NCI-H82 treated with DMSO at 0.1 percent for 48 hours (cell line): ENCODE measurements around the gene PPP2R2D.

Experiments used
- DNase-seq: peaks from one replicate; lab custom pipeline; 2025; ENCODE audit not compliant: unreplicated experiment; lab: John Stamatoyannopoulos, UW

Gene PPP2R2D

DNA sequence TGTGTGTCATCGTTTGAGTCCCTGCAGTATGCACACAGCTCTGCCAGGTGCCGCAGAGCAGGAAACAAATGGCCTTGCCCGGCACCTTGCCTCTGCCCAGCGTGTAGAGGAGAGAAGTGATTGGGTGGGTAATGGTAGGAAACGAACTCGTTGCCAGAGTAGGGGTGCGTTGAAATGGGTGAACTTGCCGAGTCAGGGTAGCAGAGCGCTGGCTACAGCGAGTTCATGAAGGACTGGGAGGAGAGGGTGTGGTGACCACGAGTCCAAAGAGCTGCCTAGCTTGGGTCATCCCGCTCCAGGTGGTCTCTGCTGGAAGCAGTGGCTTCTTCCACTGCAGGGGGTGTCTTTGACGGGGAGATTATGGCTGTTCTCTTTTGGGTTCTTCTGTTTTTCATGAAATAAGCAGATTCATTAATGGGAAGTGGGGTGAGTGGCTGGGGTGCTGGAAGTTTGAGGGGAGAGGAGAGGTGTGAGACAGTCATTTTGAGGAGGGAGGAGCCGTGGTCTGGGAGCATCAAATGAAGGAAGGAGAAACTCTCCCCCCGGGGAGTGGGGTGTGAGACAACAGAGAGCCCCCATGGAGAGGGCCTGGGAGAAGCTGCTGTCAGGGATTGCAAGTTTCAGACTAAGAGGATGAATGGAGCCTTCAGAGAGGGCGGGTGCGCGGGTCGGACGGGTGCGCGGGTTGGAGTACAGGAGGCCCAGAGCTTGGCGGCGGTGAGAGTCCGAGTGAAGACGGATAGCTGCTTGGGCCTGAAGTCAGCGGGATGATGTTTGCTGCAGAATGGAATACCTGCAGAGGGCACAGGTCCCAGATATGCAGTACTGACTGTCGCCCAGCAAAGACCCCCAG, 26.2 kb downstream of the PPP2R2D start:
- no peak for DNase-seq

DNA sequence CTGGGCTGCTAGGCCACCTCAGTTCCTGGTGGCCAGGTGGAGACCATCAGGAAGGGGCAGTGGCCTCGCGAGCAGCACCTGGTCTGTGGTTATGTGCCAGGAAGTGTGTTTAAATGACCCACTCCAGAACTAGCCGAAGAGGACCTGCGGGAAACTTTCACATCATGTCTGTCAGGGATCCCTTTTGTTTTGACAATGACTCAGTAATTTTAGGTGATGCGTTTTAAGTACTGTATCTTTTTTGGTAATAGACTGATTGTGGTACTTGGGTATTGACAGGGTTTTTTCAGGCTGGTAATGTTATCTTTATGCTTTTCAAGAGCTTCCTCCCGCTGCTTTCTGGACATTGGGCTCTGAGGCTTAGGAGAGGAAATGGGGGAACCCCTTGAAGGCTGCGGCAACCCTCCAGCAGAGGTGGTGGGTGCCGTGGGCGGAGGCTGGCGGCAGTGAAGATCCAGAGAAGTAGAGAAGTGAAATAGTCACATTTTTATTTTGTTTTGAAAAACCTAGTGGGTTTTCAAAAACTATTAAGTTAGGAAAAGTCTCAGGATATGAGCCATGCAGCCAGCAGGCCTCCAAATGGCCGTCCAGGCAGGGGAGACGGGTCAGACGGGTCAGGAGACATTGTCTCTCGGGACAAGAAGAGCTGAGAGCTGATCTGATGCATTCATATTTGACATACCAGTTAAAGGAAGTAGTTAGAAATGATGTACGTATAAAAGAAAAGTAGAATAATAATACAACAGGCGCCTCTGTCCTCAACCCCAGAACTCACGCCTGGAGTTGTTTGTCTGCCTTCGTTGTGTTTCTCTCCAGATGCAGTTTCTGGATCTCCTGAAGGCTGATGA, 27.7 kb downstream of the PPP2R2D start:
- DNase-seq: no peak

DNA sequence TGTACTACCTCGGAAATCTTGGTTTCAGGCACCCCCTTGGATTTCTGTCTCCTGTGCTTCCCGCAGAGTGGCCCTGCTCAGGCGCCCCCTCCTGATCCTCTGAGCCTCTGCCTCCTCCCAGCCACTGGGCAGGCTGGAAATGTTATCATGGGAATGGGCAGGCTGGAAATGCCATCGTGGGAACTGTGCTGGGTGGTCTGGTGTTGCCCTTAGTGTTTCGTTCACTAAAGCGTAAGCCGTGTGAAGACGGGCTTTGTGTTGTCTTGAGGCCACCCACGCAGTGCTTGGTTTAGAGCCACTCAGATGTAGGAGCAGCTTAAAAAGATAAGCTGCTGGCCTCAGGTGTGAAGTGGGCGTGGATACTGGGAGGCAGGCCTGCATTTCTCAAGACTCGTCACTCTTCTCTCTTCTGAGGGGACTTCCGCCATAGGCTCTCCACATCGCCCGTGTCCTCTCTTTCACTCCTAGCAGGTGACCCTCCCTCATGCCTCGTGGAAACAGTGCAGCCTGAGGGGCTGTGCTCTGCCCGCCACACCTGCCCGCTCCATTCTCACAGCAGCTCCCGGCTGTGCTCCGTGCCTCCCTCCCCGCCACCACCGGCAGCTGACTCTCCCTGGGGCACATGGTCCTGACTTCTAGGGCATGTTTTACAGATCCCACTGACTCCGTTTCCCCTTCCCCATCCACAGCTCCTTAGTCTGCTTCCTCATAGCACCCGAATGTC, 28.5 kb downstream of the PPP2R2D start:
- no peak for DNase-seq

DNA sequence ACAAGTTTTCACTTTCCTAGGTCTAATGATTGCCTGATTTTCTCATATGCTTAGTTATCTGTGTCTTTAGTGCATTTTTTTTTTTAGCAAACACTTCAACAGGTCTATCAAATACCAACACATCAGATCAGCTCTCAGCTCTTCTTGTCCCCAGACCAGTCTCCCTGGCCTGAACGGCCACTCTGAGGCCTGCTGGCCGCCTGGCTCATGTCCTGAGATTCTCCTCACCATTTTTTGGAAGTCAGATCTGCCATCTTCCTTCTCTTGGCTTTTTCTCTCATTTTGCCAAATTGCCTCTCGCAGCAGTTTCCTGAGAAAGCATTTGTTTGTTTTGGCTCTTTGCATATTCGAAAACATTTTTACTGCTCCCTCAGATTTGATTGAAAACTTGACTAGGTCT, 29.3 kb downstream of the PPP2R2D start:
- no peak for DNase-seq

DNA sequence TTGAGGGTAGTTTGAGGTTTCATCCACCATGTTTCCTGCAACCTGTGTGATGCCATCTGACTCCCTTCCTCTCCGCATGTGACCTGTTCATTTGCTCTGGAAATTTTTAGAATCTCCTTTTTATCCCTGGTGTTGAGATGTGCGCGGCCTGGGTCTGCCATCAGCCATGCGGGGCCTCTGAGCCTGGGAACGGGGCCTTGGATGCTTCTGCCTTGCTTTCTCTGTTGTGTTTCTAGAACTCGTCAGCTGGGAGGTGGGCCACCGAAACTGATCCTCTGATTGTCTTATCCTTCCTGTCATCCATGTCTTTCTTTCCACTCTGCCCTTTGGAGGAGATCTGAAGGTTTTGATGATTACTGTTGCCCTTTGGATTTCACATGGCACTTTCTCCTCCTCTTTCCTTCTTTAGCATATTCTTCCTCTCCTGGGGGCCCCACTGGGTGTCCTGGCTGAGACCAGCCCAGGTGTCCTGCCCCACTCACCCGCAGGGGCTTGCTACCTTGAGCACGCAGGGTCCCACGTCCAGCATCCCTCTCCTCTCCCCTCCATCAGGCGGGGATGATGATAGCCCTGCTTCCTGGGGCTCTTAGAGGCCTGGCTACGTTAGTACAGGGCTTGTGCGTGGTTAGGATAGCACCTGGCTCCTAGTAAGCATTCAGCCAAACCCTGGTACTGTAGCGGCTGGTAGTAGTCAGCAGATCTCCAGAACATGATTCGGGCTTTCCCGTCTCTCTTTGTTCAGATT, 29.9 kb downstream of the PPP2R2D start:
- DNase-seq: no peak

DNA sequence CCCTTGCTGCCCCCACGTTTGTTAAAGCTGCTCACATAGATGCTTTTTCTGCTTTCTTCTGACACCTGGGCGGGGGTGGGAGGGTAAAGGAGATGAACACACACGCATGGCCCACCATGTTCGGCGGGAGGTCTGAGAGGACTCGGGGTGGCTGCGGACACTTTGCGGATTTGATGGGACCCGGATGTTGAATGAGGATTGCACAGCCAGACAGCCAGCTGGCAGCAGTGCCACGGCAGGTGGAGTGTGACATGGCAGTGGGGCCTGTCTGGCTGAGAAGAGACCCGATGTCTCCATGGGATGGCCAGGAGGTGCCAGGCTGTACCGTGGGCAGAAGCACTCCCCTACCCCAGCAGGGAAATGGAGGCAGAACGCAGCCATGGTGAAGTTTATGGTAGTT, 31.2 kb downstream of the PPP2R2D start:
- no peak for DNase-seq

DNA sequence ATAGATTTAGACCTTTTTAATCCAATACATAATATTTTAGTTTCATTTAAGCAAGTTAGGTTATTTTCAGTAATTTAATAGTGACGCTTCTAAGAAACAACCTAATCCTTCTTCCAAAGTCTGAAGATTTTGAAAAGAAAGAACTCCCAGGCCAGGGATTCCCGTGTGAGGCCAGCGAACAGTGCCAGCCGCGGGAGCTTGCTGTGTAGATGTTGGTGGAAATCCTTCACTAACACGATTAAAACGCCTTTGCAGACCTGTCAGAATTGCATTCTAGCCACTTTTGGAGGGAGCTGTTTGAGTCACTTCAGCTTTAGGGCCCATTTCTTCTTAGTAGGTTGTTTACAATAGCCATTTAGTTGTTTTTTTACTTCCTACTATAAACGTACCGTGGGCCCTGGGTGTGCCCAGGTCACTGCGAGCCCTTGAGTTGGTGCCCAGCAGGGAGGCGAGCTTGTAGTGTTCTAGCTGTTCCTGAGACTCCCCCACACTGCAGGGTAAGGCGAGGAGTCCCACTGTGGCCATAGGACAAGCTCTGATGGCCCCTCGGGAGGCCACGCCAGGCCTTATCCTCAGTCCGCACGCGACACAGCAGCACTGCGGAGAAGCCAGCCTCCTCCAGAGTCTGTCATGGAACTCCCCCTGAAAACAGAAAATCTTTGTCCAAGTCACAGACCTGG, 32.3 kb downstream of the PPP2R2D start:
- no peak for DNase-seq

DNA sequence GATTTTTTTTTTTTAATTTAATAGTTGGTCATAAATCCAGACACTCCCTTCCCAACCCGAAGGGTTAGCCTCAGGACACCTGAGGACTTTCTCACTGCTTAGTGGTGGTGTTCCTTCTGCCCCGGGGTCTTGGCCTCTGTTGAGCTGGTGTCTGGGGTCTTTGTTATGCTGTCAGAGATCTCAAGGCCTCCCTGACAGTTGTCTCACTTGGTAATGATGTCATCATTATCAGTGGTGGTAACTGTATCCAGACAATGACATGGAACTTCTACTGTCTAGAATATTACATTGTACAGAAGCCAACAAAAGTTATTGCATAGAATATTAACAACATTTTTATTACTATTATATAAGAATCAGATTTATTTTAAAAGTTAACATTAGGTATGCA, 32.9 kb downstream of the PPP2R2D start:
- DNase-seq: no peak

DNA sequence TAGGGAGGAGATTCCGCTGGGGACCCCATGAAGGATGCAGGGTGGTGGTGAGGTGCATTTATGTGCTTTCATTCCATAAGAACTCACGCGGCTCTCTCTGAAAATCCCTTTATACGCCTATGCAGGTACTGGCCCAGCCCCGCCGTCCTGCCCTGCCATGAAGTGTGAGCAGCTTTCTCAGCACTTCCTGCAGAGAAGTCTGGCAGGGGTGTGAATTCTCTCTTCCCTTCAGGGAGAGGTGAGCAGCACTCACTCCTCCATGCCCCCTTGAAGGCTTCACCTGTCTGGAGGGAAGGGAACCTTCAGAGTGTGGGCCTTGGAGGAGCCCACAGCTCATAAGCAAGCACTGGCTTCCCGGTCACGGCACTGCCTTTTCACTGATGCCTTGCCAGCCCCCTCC, 34.0 kb downstream of the PPP2R2D start:
- no peak for DNase-seq

DNA sequence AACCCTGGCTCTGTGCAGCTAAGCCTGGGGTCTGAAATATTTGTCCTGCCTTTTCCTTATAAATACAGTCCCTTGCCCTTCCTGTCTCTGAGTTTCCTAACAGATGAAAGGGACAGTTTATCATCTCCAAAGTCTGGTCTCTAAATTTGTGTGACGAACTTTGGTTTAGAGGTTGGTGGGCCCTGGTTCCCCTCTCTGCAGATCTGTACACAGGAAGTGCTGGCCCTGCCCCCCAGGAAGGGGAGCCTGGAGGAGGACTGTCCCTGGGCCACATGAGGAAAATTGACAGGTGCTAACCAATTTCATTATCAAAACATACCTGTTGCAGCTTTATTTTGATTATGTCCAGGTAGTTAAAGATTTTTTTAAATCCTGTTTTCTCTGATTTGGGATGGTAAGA, 34.5 kb downstream of the PPP2R2D start:
- no peak for DNase-seq

DNA sequence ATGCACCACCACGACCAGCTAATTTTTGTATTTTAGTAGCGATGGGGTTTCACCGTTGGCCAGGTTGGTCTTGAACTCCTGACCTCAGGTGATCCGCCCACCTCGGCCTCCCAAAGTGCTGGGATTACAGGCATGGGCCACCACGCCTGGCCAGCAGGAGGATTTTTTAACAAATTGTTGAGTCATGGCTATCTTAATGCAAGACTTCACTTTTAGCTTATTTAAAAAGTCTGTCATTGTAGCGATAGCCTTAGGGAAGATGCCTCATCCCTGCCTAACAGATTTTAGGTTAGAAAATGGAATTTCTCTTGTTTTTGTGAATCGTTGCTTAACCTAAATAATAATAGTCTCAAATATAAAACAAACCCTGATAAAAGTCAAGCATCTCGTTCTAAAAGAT, 35.5 kb downstream of the PPP2R2D start:
- DNase-seq: no peak

DNA sequence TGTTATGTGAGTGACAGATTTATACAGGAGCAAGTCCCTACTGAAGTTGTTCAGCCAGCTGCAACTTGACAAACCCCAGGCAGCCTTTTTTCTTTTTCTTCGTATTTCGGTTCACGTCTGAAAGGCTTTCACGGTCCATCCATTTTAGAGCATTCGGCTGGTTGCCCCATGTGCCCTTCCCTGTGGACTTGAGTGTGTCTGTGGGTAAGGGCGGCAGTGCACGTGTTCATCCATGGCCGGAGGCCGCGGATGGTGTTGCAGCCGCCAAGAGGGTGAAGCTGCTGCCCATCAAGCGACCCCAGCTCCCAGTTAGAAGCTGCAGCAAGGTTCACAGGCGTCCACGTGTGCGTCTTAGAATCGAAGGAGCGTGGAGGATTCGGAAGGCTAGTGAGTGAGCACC, 35.9 kb downstream of the PPP2R2D start:
- no peak for DNase-seq

DNA sequence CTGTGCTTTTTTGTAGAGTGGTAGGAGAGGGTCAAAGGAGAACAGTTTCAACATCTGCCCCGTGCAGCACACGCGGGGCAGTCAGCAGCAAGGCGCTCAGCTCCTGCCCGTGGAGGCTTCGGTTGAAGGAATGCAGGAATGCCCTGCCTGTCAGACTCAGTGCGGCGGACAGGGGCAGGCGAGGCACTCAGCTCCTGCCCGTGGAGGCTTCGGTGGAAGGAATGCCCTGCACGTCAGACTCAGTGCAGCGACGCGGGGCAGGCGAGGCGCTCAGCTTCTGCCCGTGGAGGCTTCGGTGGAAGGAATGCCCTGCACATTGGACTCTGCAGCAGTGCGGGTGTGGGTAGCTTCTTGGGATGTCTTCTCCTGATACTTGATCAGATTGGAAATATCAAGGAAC, 37.0 kb downstream of the PPP2R2D start:
- DNase-seq: no peak

DNA sequence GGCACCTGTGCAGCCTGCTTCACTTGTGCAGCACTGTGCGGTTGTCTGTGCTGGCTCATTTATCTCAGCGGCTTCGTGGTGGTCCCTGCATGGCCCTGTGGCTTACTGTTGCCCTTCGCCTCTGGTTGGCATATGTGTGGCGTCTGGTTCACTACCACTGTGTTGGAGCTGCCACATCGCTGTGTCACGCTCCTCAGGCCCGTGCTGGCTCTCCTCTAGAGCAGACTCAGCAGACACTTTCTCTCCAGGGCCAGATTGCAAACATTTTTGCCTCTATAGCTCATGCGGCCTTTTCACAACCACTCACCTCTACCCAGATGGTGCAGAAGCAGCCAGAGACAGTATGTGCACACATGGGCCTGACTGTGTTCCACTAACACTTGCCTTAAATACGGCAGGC, 37.9 kb downstream of the PPP2R2D start:
- DNase-seq: no peak

DNA sequence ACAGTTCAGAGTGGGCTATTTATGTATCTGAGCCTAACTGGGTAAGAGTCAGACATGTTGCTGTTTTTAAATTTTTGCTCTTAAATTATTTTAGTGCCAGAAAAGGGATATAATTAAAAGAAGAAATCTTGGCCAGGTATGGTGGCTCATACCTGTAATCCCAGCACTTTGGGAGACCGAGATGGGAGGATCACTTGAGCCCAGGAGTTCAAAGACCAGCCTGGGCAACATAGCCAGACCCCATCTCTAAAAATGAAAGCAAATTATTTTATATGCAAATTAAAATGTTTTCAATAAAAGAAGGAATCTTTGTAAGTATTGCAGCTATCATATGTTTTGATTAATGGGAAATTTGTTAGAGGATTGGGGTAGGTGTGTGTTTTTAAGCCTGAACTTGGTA, 41.6 kb downstream of the PPP2R2D start:
- no peak for DNase-seq

DNA sequence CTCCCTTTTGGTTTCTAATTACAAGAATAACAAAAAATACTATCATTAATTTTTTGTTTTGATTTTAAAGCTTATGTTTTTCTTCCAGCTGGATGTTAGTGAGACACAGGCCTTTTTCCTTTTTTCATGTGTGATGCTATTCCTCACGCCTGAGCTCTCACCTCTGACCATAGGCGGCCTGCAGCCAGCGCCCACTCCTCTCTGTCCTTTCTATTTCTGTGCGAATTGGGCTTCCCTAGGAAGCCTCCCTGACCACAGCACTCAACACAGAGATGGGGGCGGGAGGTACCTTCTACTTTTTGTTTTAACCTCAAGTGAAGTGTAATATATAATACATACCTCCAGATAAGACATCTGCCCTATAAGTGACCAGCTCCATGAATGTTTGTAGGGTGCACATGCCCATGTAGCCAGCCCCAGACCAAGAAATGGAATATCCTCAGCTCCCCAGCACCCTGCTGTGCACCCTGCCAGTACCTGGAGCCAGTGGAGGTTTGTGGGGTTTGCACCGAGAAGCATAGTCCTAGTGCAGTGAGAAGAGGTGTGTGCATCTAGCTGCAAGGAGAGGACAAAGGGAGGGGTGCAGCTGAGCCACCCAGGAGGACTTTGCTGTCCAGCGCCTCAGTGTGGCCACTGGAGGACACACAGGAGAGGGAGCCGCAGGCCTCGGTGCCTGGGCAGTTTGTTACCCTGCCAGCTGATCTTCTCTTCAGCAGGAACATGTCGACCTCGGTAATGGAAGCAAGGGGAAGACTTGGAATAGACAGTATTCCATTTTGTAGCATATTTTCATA, 42.4 kb downstream of the PPP2R2D start:
- no peak for DNase-seq

DNA sequence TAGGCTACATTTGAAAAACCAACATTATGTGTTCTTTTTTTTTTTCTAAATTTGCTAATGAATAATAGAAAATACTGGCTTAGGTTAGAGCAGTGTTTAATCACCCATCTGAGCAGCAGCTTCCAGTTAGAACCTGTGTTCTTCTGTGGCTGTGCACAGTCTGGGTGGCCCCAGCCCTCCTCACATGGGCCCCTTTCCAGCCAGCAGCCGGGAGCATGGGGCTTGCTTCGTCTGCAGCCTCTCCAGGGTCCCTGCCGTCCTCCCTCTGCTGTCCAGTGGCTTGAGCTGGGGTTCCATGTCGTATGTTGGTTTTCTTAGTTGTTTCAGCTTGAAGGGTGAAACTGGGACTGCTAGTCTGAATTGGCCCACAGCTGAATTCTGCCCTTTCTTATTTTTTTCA, 43.6 kb downstream of the PPP2R2D start:
- DNase-seq: no peak

DNA sequence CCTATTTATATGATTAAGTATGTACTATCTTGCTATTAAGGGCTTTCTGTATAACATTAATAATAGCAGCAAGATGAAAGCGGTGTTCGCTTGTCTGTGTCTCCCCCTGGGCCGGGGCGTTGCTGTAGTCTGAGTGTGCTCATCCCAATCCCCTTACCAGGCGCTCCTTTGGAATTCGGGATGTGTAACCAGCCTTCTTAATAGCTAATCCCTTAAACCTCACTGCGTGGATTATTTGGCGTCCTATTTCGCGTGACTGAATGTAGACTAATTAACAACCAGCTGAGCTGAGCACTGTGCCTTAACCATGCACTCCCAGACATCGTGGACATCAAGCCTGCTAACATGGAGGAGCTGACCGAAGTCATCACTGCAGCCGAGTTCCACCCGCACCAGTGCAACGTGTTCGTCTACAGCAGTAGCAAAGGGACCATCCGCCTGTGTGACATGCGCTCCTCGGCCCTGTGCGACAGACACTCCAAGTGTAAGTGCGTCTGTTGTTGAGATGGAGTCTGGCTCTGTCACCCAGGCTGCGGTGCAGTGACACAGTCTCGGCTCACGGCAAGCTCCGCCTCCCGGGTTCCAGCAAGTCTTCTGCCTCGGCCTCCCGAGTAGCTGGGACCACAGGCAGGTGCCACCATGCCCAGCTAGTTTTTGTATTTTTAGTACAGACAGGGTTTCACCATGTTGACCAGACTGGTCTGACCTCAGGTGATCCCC, 44.3 kb downstream of the PPP2R2D start:
- no peak for DNase-seq

DNA sequence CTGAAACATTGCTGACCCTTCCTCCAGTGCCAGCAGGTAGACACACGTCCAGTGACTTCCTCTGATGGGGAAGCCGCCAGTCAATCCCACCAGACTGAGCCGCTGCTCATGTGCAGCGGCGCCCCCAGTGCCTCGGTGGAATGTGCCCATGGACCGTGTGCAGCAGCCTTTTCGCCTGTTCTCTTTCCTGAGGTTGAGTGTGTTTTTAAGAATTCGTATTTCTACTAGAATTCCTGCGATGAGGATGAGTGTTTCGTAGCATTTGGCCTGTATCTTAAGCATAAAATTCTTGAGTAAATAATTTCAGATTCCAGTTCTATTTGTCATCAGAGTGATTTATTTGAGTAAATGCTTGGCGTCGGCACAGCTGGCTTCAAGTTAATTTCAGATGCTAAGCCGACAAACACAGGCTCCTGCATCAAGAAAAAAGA, 45.5 kb downstream of the PPP2R2D start:
- no peak for DNase-seq
